GM11168 (cell line): ENCODE results near the gene HCN3.
"Not testable (repeated sequence)": the region's sequence is repeated elsewhere in the genome, so short reads cannot be mapped to it uniquely, and the experiment has no call there.

Experiments
- in situ Hi-C: fragments of 300-500 bp; cut with MboI; formaldehyde crosslinking; loops from one replicate; pipeline ENCODE4 v1.12.0; 2022; ENCODE audit warnings: low sequenced_read_pairs; ENCODE audit not compliant: unreplicated experiment

HCN3 gene

DNA sequence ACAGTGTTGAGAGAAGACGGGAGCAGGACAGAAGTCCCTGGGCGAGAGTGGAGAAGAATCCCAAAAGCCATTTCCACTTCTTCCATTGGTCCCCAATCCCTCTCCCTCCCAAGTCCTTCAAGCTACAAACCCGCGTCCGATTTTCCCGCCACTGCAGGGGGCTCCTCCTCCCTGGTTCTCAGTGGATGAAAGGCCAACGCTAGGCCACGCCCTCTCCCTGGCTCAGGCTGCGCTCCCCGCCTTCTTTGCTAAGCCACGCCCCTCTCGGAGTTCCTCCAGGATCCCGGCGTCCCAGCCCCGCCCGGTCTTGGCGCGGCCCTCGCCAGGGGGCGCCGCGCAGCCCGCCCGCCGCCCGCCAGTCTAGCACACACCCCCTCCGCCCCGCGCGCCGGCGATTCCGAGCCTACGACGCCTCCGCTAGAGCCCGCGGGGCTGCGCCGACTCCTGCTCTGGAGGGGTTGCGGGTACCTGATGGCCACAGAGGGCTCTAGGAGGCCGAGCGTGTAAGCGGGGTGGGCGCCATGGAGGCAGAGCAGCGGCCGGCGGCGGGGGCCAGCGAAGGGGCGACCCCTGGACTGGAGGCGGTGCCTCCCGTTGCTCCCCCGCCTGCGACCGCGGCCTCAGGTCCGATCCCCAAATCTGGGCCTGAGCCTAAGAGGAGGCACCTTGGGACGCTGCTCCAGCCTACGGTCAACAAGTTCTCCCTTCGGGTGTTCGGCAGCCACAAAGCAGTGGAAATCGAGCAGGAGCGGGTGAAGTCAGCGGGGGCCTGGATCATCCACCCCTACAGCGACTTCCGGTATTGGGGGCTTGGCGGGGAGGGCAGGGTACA, at the start of gene HCN3:
Gene HCN3, plus strand, starts transcription at position 394 of the 832 bp plus-strand sequence. Its CDS starts 128 bp downstream, at position 522.
- in situ Hi-C loops = loop anchor here (5.0 kb wide), 1 partner anchor 35 kb away; no protein-coding TSS in a partner anchor

- in situ Hi-C loops = no loop called here
Measured at GRCh38 chr1:155228096-155228427, 49.2 kb upstream of the HCN3 start.

DNA sequence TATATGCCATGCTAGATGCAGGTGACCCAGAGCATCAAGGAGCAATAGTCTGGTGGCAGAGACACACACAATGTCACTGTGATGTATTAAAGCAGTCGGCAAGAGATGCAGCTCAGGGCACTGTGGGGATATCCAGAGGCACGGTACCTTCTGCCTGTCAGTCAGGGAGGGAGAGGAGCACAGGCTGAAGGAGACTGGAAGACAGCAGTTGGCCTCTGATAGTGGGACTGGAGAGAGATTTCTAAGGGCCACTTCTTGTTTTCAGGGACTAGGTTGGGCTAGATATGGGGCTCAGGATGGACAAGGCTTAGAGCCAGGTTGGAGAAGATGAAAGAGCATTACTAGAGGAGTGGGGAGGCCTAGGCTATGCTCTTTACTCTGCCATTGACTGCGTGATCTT, 46.0 kb upstream of the HCN3 start:
- in situ Hi-C loops = not testable (repeated sequence)

- in situ Hi-C loops = not testable (repeated sequence)
Measured at GRCh38 chr1:155232001-155232978, 45.0 kb upstream of the HCN3 start.

- in situ Hi-C loops = not testable (repeated sequence)
Measured at GRCh38 chr1:155233502-155233901, 43.8 kb upstream of the HCN3 start.

GRCh38 chr1:155235375-155235774, 41.9 kb upstream of the HCN3 start:
- in situ Hi-C loops = not testable (repeated sequence)

GRCh38 chr1:155236451-155236850, 40.8 kb upstream of the HCN3 start:
- in situ Hi-C loops = no loop called here

DNA sequence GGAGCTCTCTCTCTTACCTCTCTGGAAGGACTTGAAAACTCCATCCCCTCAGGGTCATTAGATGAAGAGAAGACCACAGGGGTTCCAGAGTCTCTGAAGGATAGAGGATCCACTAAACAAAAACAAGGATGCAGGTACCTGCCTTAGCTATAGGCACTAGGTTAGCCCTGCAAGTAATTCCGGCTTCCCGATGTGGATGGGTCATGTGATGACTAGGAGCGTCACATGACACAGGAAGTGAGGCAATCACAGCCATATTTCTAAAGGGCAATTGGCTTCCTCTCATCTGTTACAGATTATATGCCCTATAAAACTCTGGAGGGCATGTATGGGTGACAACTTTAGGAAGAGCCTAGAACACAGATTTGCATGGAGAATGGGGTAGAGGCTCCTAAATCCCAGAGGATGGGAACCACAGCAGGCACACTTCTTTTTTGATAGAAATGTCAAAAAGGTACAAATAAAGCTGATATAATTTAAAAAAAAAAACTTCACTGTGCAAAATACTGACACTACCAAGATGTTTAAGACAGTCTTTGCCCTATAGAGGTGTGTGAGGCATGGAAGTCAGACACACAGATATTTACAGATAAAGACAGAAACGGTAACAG, 36.1 kb upstream of the HCN3 start:
- in situ Hi-C loops = no loop called here

DNA sequence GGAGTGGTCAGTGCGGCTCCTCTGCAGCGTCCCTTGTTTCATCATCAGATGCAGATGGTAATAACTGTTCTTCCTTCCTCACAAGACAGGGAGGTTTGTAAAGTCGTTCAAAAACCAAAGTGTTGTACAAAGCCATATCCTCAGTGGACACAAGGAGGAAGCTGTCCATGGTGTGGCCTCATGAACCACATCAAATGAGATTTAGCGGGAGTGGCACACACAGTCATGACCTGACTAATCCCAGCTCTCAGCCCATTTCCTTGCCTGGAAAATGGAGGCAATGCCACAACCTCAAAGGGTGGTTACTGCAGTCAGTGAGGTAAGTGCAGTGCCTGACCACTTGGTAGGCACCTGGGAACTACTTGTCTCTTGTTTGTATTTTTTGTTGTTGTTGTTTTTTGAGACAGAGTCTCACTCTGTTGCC, 35.4 kb upstream of the HCN3 start:
- in situ Hi-C loops = no loop called here

- in situ Hi-C loops = no loop called here
Measured at GRCh38 chr1:155242805-155243358, 34.4 kb upstream of the HCN3 start.

- in situ Hi-C loops = no loop called here
Measured at GRCh38 chr1:155244368-155245162, 32.7 kb upstream of the HCN3 start.

- in situ Hi-C loops = no loop called here
Measured at GRCh38 chr1:155245163-155245524, 32.1 kb upstream of the HCN3 start.

- in situ Hi-C loops = not testable (repeated sequence)
Measured at GRCh38 chr1:155246796-155247195, 30.5 kb upstream of the HCN3 start.

DNA sequence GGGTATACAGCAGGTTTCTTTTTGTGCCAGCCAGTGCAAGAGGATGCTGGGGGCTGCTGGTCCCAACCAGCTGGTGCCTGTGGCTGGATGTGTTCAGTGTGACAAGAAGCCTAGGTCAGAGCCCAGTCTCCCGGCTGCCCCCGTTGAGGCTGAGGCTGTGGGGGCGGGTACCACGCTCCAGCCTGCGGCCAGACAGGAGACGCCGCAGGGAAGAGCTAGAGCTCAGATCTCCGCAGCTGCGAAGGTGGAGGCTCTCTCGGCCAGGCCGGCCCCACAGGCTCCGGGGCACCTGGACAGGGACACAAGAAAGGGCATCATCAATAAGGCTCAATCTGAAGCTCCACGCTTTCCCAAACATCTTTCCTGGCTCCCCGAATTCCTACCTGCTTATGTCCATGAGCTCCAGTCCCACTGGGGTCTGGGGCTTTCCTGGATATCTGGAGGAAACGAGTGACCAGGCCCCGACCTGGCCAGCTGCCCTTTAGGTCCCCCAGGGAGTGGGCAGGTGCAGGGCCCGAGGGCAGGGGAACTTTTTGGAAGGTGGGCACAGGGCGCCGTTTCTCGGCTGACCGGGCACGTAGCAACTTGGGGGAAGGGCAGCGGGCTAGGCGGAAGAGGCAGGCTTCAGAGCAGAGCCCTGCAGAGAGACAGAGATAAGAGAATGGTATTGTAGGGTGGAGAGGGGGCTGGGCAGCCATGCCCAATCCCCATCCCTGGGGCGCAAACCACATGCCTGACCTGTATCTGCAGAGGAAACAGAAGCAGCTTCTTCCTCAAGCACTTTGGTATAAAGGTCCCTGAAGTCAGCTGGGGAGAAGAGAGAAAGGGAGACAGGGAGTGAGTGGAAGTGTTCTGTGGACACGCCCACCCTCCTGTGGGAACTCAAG, 29.4 kb upstream of the HCN3 start:
- in situ Hi-C loops = no loop called here

DNA sequence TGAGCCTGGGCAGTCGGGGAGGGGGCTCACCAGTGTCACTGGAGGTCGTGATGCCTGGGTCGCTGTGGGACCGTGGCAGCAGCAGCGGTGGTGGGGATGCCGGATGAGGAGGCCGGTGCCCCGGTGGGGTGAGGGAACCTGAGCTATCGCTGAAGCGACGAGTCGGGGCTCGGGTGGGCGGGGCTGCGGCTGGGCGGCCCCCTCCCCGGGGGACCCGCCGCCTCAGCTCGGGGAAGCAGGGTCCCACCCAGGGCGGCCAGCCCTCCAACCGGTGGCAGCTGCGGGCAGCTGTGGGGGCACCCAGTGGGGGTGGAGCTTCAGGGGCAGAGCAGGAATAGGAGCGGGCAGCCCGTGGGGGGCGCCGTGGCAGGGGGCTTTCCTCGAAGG, 27.0 kb upstream of the HCN3 start:
- in situ Hi-C loops = no loop called here

GRCh38 chr1:155250633-155251449, 26.4 kb upstream of the HCN3 start:
- in situ Hi-C loops = no loop called here

DNA sequence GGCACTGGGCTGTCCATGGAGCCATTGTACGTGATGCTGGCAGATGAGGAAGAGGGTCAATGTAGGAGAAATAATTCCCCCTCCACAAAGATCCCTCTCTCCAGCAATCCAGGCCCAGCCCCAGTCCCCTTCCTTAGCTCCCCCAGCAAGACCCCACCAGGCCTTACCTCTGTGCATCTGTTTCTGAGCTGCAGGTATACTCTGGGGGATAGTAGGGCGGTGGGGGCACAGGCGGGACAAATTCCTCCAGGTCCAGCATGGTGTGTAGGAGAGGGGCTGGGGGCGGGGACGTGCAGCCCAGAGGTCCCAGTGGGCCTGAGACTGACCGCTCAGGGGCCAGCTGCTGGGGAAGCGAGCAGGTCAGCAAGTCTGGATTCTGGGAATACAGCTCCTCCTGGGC, 25.7 kb upstream of the HCN3 start:
- in situ Hi-C loops = no loop called here

DNA sequence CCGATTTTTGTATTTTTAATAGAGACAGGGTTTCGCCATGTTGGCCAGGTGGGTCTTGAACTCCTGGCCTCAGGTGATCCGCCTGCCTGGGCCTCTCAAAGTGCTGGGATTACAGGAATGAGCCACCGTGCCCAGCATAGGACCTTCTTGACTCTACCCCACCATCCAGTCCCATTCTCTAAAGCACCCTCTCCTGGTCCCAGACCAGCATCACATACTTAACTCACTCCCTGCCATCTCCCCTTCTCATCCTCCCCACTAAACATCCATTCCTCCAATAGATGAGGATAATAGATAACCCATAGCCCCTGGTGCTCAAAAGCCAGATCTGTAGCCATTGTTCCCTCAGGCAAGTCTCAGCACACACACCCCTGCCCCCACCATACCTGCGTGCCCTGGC, 24.1 kb upstream of the HCN3 start:
- in situ Hi-C loops = no loop called here
